K562 (cell line): ENCODE measurements around the gene COQ5. TPM values are rescaled to one million over a fixed set of nuclear protein-coding genes. Genes with fewer than 3 reads are reported as not detected.

Source experiments
- CEBPB ChIP-seq: fragments of 450-650 bp; IDR thresholded peaks from 2 replicates; pipeline ENCODE4 v1.6.1; 2016; ENCODE audit warnings: missing genetic modification characterization, missing compliant biosample characterization
- CEBPG ChIP-seq, 3 experiments: fragments of 200-800 bp in 1 of 3; sonication (Bioruptor generic) in 1 of 3; sonication (generic) in 1 of 3; formaldehyde crosslinking in 1 of 3; IDR thresholded peaks in 2 of 3; conservative IDR thresholded peaks in 1 of 3; 2 replicates each; pipeline versions ENCODE4 v1.6.1 to v1.8.0; 2016 to 2022; ENCODE audit warnings: missing compliant biosample characterization in 2 of 3, missing genetic modification characterization in 2 of 3, mild to moderate bottlenecking in 1 of 3, missing genetic modification reagents in 1 of 3
- CUX1 ChIP-seq: fragments of 200-800 bp; sonication (Bioruptor generic); IDR thresholded peaks from 2 replicates; pipeline ENCODE4 v1.6.1; 2016; ENCODE audit warnings: missing genetic modification characterization, missing compliant biosample characterization
- ETS1 ChIP-seq: conservative IDR thresholded peaks from 2 replicates; pipeline ENCODE4 v1.6.1; 2011; ENCODE audit warnings: low read depth, mild to moderate bottlenecking, low read length; ENCODE audit not compliant: control insufficient read depth
- FOXP1 ChIP-seq: sonication (generic); formaldehyde crosslinking; IDR thresholded peaks from 2 replicates; pipeline ENCODE4 v1.8.0; 2022; ENCODE audit warnings: mild to moderate bottlenecking, missing genetic modification reagents
- GTF2E2 ChIP-seq: fragments of 200-800 bp; sonication (Bioruptor generic); IDR thresholded peaks from 2 replicates; pipeline ENCODE4 v1.6.1; 2016; ENCODE audit warnings: missing genetic modification characterization, missing compliant biosample characterization
- HDAC2 ChIP-seq: fragments of 450-650 bp; IDR thresholded peaks from 2 replicates; pipeline ENCODE4 v1.6.1; 2016; ENCODE audit warnings: mild to moderate bottlenecking
- HEY1 ChIP-seq: fragments of 250-450 bp; sonication (Bioruptor Pico); IDR thresholded peaks from 2 replicates; pipeline ENCODE4 v1.5.0; 2020; ENCODE audit warnings: mild to moderate bottlenecking, moderate library complexity, borderline replicate concordance
- KDM1A ChIP-seq, 2 experiments: fragments of 450-650 bp; IDR thresholded peaks; 2 replicates each; pipeline ENCODE4 v1.6.1; 2016; ENCODE audit warnings: mild to moderate bottlenecking in 2 of 2
- KDM4B ChIP-seq, 2 experiments: fragments of 450-650 bp in 1 of 2; sonication (generic) in 1 of 2; IDR thresholded peaks; 2 replicates each; pipeline ENCODE4 v1.6.1; 2016 to 2017; ENCODE audit warnings: borderline replicate concordance in 2 of 2, antibody characterized with exemption in 1 of 2, low read depth in 1 of 2, mild to moderate bottlenecking in 1 of 2
- MTA2 ChIP-seq: fragments of 450-650 bp; IDR thresholded peaks from 2 replicates; pipeline ENCODE4 v1.6.1; 2016; ENCODE audit warnings: low read depth
- NCOA4 ChIP-seq: fragments of 450-650 bp; IDR thresholded peaks from 2 replicates; pipeline ENCODE4 v1.6.1; 2018; ENCODE audit warnings: mild to moderate bottlenecking; ENCODE audit not compliant: partially characterized antibody
- RBBP5 ChIP-seq: fragments of 200-600 bp; sonication (generic); IDR thresholded peaks from 2 replicates; pipeline ENCODE4 v1.6.1; 2012; ENCODE audit warnings: borderline replicate concordance, mild to moderate bottlenecking, low read length, control low read depth, inconsistent platforms; ENCODE audit not compliant: insufficient read depth, poor library complexity, severe bottlenecking
- SRF ChIP-seq, 2 experiments: fragments of 250-450, 450-650 bp in 1 of 2; sonication (Bioruptor Pico) in 1 of 2; sonication (generic) in 1 of 2; formaldehyde crosslinking; IDR thresholded peaks; 2 replicates each; pipeline versions ENCODE4 v1.5.0 to v1.5.1; 2020 to 2022; ENCODE audit warnings: mild to moderate bottlenecking in 1 of 2, missing genetic modification reagents in 1 of 2
- ZNF224 ChIP-seq: sonication (generic); formaldehyde crosslinking; IDR thresholded peaks from 2 replicates; pipeline ENCODE4 v1.8.0; 2022; ENCODE audit warnings: mild to moderate bottlenecking, missing genetic modification reagents
- ZNF316 ChIP-seq: fragments of 450-650 bp; IDR thresholded peaks from 2 replicates; pipeline ENCODE4 v1.6.1; 2016
- ZNF395 ChIP-seq: fragments of 200-800 bp; sonication (Bioruptor generic); IDR thresholded peaks from 2 replicates; pipeline ENCODE4 v1.6.1; 2017; ENCODE audit warnings: missing genetic modification characterization, missing compliant biosample characterization
- ZNF551 ChIP-seq: fragments of 250-450 bp; sonication (Bioruptor Pico); IDR thresholded peaks from 2 replicates; pipeline ENCODE4 v1.5.0; 2021; ENCODE audit warnings: mild to moderate bottlenecking, moderate library complexity
- ZNF655 ChIP-seq: fragments of 250-450 bp; sonication (Bioruptor Pico); IDR thresholded peaks from 2 replicates; pipeline ENCODE4 v1.5.0; 2021
- polyA plus RNA-seq, 8 experiments: library from polyadenylated mRNA; depleted of rRNA in 4 of 8; stranded (reverse) in 5 of 8; unstranded in 3 of 8; fragments of >200 nt; fragmentation: Nextera tagmentation in 2 of 8; fragmentation: Illumina TruSeq in 1 of 8; extraction: Ambion mirVana in 2 of 8; extraction: Trizol in 1 of 8; gene quantifications; 2 replicates each; pipeline versions ENCODE4 v1.2.1 to v1.2.3, GENCODE V29; 2011 to 2014; ENCODE audit warnings: inconsistent platforms in 1 of 8, missing spikeins in 1 of 8
- total RNA-seq, 7 experiments: library from RNA; depleted of rRNA in 6 of 7; stranded (reverse); fragments of >200 nt in 6 of 7; fragmentation: Illumina TruSeq in 2 of 7; extraction: Trizol in 2 of 7; gene quantifications; 2 replicates each; pipeline versions ENCODE4 v1.2.1 to v1.2.3, GENCODE V29; 2011 to 2021; ENCODE audit warnings: low replicate concordance in 1 of 7

The COQ5 gene
- total and polyA plus RNA-seq, 9 of the 15 experiments (the other 6 are each of a cell fraction or from before 2014, with no cell fraction given), result 19.2 to 59.7 (median 30.4) TPM

GRCh38 chr12:120540445-120540844 lies 11.5 kb upstream of the COQ5 start (continued):
- no peak for TF ChIP-seq ZNF551 (CRISPR knock-in tag)
- peak in 1 of 2 experiments; percentile 31; a peak in 1 of 4 replicates for TF ChIP-seq SRF (CRISPR knock-in tag; IDR thresholded peaks at IDR 0.05)
- peak; percentile 82 for TF ChIP-seq NCOA4
- no peak for TF ChIP-seq ZNF655
- 0 out of 2 replicates have a peak, but pooled peaks have one; percentile 18 for TF ChIP-seq CEBPG (CRISPR knock-in tag; IDR thresholded peaks at IDR 0.05)
- peak; percentile 86 to 89 for TF ChIP-seq CEBPG (tag; conservative IDR thresholded peaks at IDR 0.05 in 1 of 2, IDR thresholded peaks at IDR 0.05 in 1 of 2)
- TF ChIP-seq ETS1, result no peak
- TF ChIP-seq HDAC2, result peak; percentile 99
- peak; percentile 96 for TF ChIP-seq CEBPB (tag)
- peak; percentile 74 for TF ChIP-seq ZNF395 (CRISPR knock-in tag)
- TF ChIP-seq MTA2, result peak; percentile 98
- TF ChIP-seq ZNF316, result peak; percentile 31; the same call in 1 of the 2 replicates
- no peak for TF ChIP-seq KDM4B (IDR thresholded peaks at IDR 0.05; ENCODE audit: borderline replicate concordance in 2 of 2, low read depth in 1 of 2)
- TF ChIP-seq CUX1, result peak; percentile 81
- TF ChIP-seq GTF2E2 (tag), result no peak
- peak; percentile 91; the same call in 1 of the 2 replicates for TF ChIP-seq HEY1 (CRISPR knock-in tag)
- TF ChIP-seq RBBP5, result no peak
- TF ChIP-seq KDM1A (IDR thresholded peaks at IDR 0.05), result peak; percentile 99
- no peak for TF ChIP-seq ZNF224 (CRISPR knock-in tag)
- no peak for TF ChIP-seq FOXP1 (CRISPR knock-in tag)
